Calu3 (cell line): ENCODE measurements around the gene FAM8A1. TPM values are rescaled to one million over a fixed set of nuclear protein-coding genes. Genes with fewer than 3 reads are reported as not detected.

ENCODE experiments used
- Bru-seq: library from RNA; stranded (reverse); fragments of 400-500 nt; gene quantifications from one replicate; lab custom pipeline; 2021; lab: Mats Ljungman, UMichigan
- BruChase-seq, 2 experiments: library from RNA; stranded (reverse); fragments of 400-500 nt; gene quantifications; one replicate each; lab custom pipeline; 2021; lab: Mats Ljungman, UMichigan
- BruUV-seq: library from RNA; stranded (reverse); fragments of 400-500 nt; replicated peaks from 2 replicates; lab custom pipeline; 2021; lab: Mats Ljungman, UMichigan
- CTCF ChIA-PET: fragments of 300-600 bp; sonication (Branson Sonifier 250); formaldehyde crosslinking; loops from one replicate; lab custom pipeline; 2022; ENCODE audit warnings: antibody characterized with exemption; lab: Charles Lee
- DNase-seq: peaks from one replicate; pipeline ENCODE4 v3.0.0; 2022
- H3K27ac Mint-ChIP-seq: one replicate; pipeline ENCODE4 v1.8.0; 2022; ENCODE audit warnings: mixed read lengths; ENCODE audit not compliant: unreplicated experiment
- H3K27me3 Mint-ChIP-seq: one replicate; pipeline ENCODE4 v1.8.0; 2022; ENCODE audit warnings: mixed read lengths; ENCODE audit not compliant: unreplicated experiment
- H3K36me3 Mint-ChIP-seq: one replicate; pipeline ENCODE4 v1.8.0; 2022; ENCODE audit warnings: mild to moderate bottlenecking, moderate library complexity, mixed read lengths; ENCODE audit not compliant: insufficient read depth, unreplicated experiment
- H3K4me1 Mint-ChIP-seq: one replicate; pipeline ENCODE4 v1.8.0; 2022; ENCODE audit warnings: mild to moderate bottlenecking, low read depth, mixed read lengths; ENCODE audit not compliant: unreplicated experiment
- H3K4me3 Mint-ChIP-seq: one replicate; pipeline ENCODE4 v1.8.0; 2022; ENCODE audit warnings: mild to moderate bottlenecking, low read depth, moderate library complexity, mixed read lengths; ENCODE audit not compliant: unreplicated experiment
- H3K9me3 Mint-ChIP-seq: one replicate; pipeline ENCODE4 v1.8.0; 2022; ENCODE audit warnings: low read depth, mixed read lengths; ENCODE audit not compliant: unreplicated experiment
- CTCF ChIP-seq: fragments of 200-600 bp; IDR thresholded peaks from one replicate; pipeline ENCODE4 v1.8.0; 2022; ENCODE audit warnings: antibody characterized with exemption; ENCODE audit not compliant: unreplicated experiment
- intact Hi-C: fragments of 100-400 bp; cut with micrococcal nuclease; formaldehyde crosslinking; loops from one replicate; pipeline ENCODE4 v1.10.0; 2022; ENCODE audit not compliant: unreplicated experiment
- long read RNA-seq: library from polyadenylated mRNA; stranded (forward); transcript quantifications from one replicate; pipeline ENCODE4 v2.0.0, GENCODE V29; 2022
- total RNA-seq: library from RNA; stranded (reverse); gene quantifications from 2 replicates; pipeline ENCODE4 v1.2.3, GENCODE V29; 2022

FAM8A1 gene
- total RNA-seq: 11.6 and 11.8 TPM in 2 replicates
- percentile 56 among the genes with signal in this experiment for Bru-seq, nascent RNA
- BruChase-seq, experiment 1, labeled RNA remaining after a 6-hour chase: percentile 91 among the genes with signal in this experiment
- percentile 80 among the genes with signal in this experiment for BruChase-seq, experiment 2, labeled RNA remaining after a 2-hour chase
- long read RNA-seq, full-length matches to known transcripts: 10 of 11 reads
- long read RNA-seq, partial matches to known transcripts: 0 of 11 reads
- long read RNA-seq, other reads (novel, unspliced or antisense): 1 of 11 reads

- intact Hi-C loops: no loop called here
- no peaks in the 10 kb centered on the region for H3K9me3 Mint-ChIP-seq
- H3K36me3 Mint-ChIP-seq: peaks cover 22% of the 10 kb centered on the region
- peak within 1 kb of the TSS; percentile 90 for H3K4me3 Mint-ChIP-seq
- DNase-seq: peak; percentile 94
- CTCF ChIA-PET: interaction anchor here (0.6 to 0.8 kb wide), 6 partner anchors 11 to 733 kb away, joined by 3 to 6 read pairs (median 4); no protein-coding TSS in a partner anchor
- BruUV-seq: no TSS peak
- peak; percentile 12 for TF ChIP-seq CTCF
- H3K27ac Mint-ChIP-seq: peak within 1 kb of the TSS; percentile 86
- H3K4me1 Mint-ChIP-seq: peaks cover 19% of the 10 kb centered on the region
- no peaks in the 10 kb centered on the region for H3K27me3 Mint-ChIP-seq
These were observed at the start of gene FAM8A1 for GRCh38 chr6:17599877-17600526. TSS of gene FAM8A1 (plus strand) at chr6:17600302. CDS start at chr6:17600410, 108 bp downstream.

GRCh38 chr6:17551383-17551958 lies 48.6 kb upstream of the FAM8A1 start:
- H3K4me3 Mint-ChIP-seq: no peak overlapping the region
- intact Hi-C loops: no loop called here
- H3K9me3 Mint-ChIP-seq: no peaks in the 10 kb centered on the region
- H3K27me3 Mint-ChIP-seq: no peaks in the 10 kb centered on the region
- no TSS peak for BruUV-seq
- CTCF ChIA-PET: no interaction called here
- H3K27ac Mint-ChIP-seq: no peak overlapping the region
- H3K4me1 Mint-ChIP-seq: no peaks in the 10 kb centered on the region
- DNase-seq: no peak
- no peak for TF ChIP-seq CTCF
- H3K36me3 Mint-ChIP-seq: peaks cover 6% of the 10 kb centered on the region

- Mint-ChIP-seq H3K36me3 (peaks cover 6% of the 10 kb centered on the region), H3K27ac (no peak overlapping the region), H3K27me3 (no peaks in the 10 kb centered on the region), H3K4me3 (no peak overlapping the region), H3K9me3 (no peaks in the 10 kb centered on the region), H3K4me1 (no peaks in the 10 kb centered on the region)
- intact Hi-C loops: no loop called here
- no peak for DNase-seq
- BruUV-seq: no TSS peak
- TF ChIP-seq CTCF: no peak
- CTCF ChIA-PET: no interaction called here
These were observed 47.2 kb upstream of the FAM8A1 start for GRCh38 chr6:17552861-17553260.

GRCh38 chr6:17556014-17556413 lies 44.1 kb upstream of the FAM8A1 start:
- TF ChIP-seq CTCF: no peak
- CTCF ChIA-PET: no interaction called here
- intact Hi-C loops: no loop called here
- no peak overlapping the region for H3K27ac Mint-ChIP-seq
- H3K4me1 Mint-ChIP-seq: no peaks in the 10 kb centered on the region
- no peak for DNase-seq
- peaks cover 6% of the 10 kb centered on the region for H3K36me3 Mint-ChIP-seq
- no TSS peak for BruUV-seq
- no peaks in the 10 kb centered on the region for H3K9me3 Mint-ChIP-seq
- H3K4me3 Mint-ChIP-seq: no peak overlapping the region
- H3K27me3 Mint-ChIP-seq: no peaks in the 10 kb centered on the region
